Bone marrow (tissue), 2 donors: ENCODE results near the gene MRPS23.
A peak's percentile ranks its signal among the peaks of the same experiment; 100 is the strongest.

Source experiments
- DNase-seq, 2 donors: peaks; one replicate each; lab custom pipeline; 2025; lab: John Stamatoyannopoulos, UW

The MRPS23 gene

GRCh38 chr17:57849874-57850754, at the start of gene MRPS23:
MRPS23 (minus strand) TSS chr17:57850044; CDS start chr17:57850010, 34 bp downstream.
- peak; percentile 70 to 91 for DNase-seq

DNA sequence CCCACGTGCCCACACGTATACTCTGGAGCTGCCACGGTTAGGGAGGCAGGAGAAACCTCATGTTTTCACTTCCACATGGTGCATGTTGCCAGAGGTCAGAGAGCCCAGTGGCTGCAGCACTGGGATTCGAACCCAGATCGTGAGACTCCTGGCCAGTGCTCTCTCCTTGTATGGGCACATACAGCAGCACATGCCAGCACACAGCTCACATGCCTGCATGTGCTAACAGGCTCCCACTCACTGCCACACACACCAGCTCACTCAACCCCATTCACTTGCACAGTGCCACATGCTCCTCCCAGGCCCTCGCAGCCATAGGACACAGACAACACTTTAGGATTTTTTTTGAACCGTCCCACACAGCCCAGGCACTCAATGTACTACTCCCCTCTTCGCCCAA, 49.5 kb upstream of the MRPS23 start:
- DNase-seq: no peak

DNA sequence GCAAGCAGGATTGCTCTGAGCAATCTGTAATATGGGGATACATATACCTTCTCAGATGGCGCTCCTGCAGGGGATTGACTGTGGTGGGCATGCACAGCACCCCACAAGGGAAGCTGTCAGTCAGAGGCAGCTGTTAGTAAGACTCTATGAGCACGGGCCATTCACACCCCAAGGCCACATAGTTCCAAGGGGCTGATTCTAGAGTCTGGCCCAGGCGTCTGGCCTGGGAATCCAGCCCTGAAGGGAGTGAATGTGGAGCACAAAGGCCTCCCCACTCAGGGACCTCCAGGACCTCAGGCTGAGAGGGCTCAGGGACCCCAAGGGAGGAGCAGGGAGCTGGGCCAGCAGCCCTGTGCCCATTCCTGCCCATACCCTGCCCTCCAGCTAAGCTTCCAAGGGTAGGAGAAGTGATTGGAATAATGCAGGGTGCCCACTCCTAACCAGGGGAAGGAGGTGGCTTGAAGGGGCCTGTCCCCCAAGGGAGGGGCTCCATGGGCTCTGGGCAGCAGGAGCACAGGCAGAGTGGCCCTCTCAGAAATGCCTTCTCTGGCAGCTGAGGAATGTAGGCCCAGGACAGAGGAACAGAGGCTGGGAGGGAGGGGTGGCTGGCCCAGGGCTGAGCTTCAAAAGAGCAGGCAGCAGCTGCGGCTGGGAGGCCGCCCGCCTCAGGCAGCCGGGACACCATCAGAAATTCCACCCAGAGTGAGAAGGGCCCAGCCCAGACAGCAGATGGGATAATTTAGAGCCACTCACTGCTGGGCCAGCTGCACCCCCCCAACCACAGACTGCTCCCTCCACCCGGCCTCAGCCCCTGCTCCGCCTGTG, 48.9 kb upstream of the MRPS23 start:
- DNase-seq: no peak

- DNase-seq: no peak
Observed at GRCh38 chr17:57895382-57896060, 45.7 kb upstream of the MRPS23 start.

DNA sequence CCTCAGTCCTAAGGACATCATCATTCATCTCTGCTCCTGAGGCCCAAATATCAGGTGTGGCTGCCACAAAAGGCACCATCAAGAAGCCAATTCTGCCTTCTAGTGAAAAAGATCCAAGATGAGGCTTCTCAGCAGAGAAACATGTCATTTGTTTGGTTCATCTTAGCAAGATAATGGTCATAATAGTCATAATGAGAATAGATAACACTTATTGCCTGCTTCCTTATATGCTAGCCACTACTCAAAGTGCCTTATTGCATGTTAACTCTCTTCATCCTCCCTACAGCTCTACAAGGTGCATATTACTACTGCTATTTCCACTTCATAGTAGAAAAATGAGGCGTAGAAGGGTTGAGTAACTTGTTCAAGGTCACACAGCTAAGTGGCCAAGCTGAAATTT, 45.0 kb upstream of the MRPS23 start:
- no peak for DNase-seq

- peak; percentile 67 to 86 for DNase-seq
Observed at GRCh38 chr17:57892820-57893595, 43.2 kb upstream of the MRPS23 start.

DNA sequence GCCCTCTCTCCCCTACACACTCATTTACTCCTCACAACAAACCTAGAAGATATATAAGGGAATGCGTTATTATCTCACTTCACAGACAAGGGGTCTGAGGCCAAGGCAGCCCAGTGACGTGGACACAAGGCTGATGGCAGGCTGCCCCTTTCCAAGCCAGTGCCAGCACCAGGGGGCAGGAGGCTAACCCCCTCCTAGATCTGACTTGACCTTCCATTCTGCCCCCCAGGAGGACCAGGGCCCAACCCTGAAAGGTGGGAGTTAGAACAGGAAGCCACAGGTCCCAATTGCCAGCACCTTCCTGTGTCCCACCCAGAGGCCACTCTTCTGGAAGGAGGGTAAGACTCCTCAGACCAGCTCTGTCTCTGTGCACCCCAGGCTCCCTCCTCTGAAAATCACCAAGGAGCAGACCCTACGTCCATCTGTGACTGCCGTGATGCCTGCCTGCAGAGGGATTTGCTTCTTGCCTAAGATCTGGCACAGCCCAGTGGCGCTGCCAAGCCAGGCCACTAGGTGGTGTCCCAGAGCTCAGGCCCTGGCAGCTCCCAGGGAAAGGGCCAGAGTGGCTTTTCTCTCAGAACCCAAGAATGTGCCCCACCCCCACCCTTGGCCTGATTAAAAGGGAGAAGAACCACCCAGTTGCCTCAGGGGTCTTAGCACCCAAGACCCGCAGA, 42.4 kb upstream of the MRPS23 start:
- DNase-seq: peak; percentile 45 to 67

- no peak for DNase-seq
Observed at GRCh38 chr17:57890857-57891232, 41.0 kb upstream of the MRPS23 start.

GRCh38 chr17:57889892-57890856, 40.3 kb upstream of the MRPS23 start:
- no peak for DNase-seq

DNA sequence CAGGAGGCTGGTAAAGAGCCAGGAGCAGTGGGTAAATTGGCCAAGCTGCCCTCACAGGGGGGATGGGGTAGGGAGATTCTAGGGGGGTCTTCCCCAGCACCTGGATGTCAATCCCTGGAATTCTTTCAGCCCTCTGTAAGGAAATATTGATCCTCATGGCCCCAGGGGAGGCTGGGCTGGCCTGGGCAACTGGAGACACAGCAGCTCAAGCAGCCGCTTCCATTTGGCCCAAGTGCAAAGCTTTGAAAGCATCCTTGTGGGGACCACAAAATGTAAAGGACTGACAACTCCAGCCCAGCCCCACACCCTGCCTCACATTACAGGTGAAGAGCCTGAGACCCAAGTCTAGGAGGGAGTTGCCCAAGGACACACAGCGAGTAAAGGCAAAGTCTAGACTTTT, 39.4 kb upstream of the MRPS23 start:
- DNase-seq: no peak

DNA sequence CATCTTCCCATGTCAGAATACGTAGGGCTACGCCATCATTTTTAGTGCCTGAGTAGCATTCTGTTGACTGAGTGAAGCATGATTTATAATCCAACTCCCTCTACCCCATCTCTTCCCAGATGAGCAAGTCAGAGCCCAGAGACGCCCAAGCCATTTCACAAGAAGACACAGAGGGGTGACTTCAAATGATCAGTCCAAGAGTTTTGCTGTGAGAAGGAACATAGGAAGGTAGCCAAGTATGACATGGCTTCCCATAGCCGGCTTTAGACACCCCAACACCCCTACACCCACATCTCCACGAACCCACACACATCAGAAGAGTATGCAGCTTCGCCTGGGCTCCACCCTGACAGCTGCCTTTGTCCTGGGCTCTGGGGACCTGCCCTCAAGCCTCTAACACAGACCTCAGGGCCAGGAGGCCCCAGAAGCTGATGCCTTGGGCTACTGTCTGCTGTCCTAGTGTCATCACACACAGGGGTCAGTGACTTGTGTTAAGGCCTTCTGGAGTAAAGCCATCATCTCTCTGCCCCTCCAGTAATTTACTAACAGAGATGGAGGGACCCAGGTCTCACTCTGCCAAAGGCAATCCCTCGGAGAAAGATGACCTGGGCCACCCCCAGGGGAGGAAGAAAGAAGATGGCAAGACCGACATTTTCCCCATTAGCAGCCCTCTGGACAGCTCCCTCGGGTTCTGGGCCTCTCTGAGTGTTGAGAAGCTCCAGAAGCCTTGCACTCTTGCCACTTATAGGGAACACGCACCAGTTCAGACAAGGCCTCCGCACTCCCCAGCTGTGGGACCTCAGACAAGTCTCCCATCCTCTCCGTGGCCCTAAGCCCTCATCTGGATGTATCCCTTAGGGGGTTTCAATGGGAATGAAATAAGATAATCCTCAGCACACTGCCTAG, 38.7 kb upstream of the MRPS23 start:
- DNase-seq: no peak

DNA sequence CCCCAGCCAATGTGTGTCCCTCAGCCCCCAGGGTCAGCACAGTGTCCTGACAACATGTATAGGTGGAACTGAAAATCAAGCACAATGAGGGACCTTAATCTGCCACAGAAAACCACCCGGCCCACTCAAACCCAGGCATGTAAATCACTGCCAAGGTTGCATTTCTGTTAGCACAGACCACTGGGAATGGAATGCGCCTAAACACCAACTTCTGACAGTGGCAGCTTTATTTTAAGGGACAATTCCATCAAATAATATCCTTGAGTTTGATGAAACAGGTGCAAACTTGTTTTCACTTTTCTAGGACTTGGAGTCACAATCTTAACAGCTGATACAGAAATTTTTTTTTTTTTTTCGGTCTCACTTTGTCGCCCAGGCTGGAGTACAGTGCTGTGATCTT, 37.3 kb upstream of the MRPS23 start:
- DNase-seq: no peak

DNA sequence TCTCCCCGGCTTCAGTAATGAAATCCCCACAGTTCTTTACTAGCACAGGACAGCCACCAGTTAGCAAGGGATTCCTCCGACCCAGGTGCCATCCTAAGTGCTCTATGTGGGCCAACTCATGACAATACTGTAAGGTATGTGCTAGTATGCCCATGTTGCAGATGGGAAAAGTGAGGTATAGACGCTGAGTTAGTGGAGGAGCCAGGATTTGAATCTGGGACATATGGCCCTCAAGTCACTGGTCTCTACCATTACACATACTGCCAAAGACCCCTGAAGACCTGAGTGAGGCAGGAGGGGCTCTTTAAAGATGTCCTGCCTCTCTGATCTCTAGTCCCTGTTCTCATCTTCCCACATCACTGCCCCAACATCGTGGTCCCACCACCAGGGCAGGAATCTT, 36.2 kb upstream of the MRPS23 start:
- no peak for DNase-seq

- DNase-seq: no peak
Observed at GRCh38 chr17:57885148-57885915, 35.5 kb upstream of the MRPS23 start.

GRCh38 chr17:57881783-57882351, 32.0 kb upstream of the MRPS23 start:
- DNase-seq: no peak

- DNase-seq: no peak
Observed at GRCh38 chr17:57881143-57881542, 31.3 kb upstream of the MRPS23 start.

DNA sequence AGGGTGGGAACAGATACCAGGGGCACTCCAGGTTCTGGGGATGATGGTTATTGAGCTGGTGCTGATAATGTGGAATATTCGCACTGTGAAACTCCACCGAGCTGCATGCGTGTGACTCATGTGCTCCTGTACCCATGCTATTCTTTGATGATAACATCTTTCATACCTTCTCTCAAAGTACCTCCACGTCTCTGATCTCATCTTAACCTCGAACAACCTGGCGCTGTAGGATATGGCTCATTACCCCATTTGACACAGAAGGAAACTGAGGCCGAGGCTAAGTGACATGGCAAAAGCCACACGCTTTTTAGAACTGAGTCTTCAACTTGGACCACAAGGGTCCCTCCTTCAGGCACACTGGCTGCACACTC, 30.2 kb upstream of the MRPS23 start:
- DNase-seq: no peak
